HFFc6 (cell line): ENCODE data around the gene PPP3R2. TPM values are rescaled to one million over a fixed set of nuclear protein-coding genes. Genes with fewer than 3 reads are reported as not detected.

Experiments used
- DNase-seq: peaks from one replicate; pipeline ENCODE4 v3.0.0-alpha.2; 2018
- H3K27ac Mint-ChIP-seq: 2 replicates; pipeline ENCODE4 v1.8.0; 2020; ENCODE audit warnings: mild to moderate bottlenecking, mixed read lengths
- H3K27me3 Mint-ChIP-seq: 2 replicates; pipeline ENCODE4 v1.8.0; 2021; ENCODE audit warnings: mild to moderate bottlenecking, moderate library complexity, mixed read lengths; ENCODE audit not compliant: insufficient read depth
- H3K36me3 Mint-ChIP-seq: 2 replicates; pipeline ENCODE4 v1.8.0; 2021; ENCODE audit warnings: low read depth, mixed read lengths
- H3K4me1 Mint-ChIP-seq: 2 replicates; pipeline ENCODE4 v1.8.0; 2020; ENCODE audit warnings: low read depth, mixed read lengths
- H3K4me3 Mint-ChIP-seq: 2 replicates; pipeline ENCODE4 v1.8.0; 2020; ENCODE audit warnings: mild to moderate bottlenecking, moderate library complexity, mixed read lengths
- H3K9me3 Mint-ChIP-seq: 2 replicates; pipeline ENCODE4 v1.8.0; 2020; ENCODE audit warnings: mild to moderate bottlenecking, mixed read lengths
- CTCF ChIP-seq: fragments of 200-600 bp; sonication (generic); IDR thresholded peaks from 2 replicates; pipeline ENCODE4 v1.5.0; 2021; ENCODE audit warnings: antibody characterized with exemption, mild to moderate bottlenecking
- total RNA-seq, 6 experiments: library from RNA; stranded (reverse); fragmentation: NEBNext Ultra II Directional; extraction: Animal tissue kit (Norgen Biotek cat#: 25700); gene quantifications; 2 replicates in 1 of 6; 3 replicates in 5 of 6; pipeline ENCODE4 v1.2.3, GENCODE V29; 2021

PPP3R2 gene
- total RNA-seq, 6 experiments from 2014 or later, result not detected

GRCh38 chr9:101578378-101578777 is 16.4 kb downstream of the PPP3R2 start:
- H3K4me1 Mint-ChIP-seq, result peaks cover 19% of the 10 kb centered on the region
- DNase-seq, result no peak
- TF ChIP-seq CTCF, result no peak
- H3K36me3 Mint-ChIP-seq, result no peaks in the 10 kb centered on the region
- no peak overlapping the region for H3K27ac Mint-ChIP-seq
- peaks cover 3% of the 10 kb centered on the region for H3K27me3 Mint-ChIP-seq
- H3K4me3 Mint-ChIP-seq, result no peak overlapping the region
- no peaks in the 10 kb centered on the region for H3K9me3 Mint-ChIP-seq

GRCh38 chr9:101574731-101575333 is 19.9 kb downstream of the PPP3R2 start:
- no peak for TF ChIP-seq CTCF
- no peak for DNase-seq
- no peaks in the 10 kb centered on the region for H3K36me3 Mint-ChIP-seq
- H3K27ac Mint-ChIP-seq, result no peak overlapping the region
- H3K4me3 Mint-ChIP-seq, result no peak overlapping the region
- H3K9me3 Mint-ChIP-seq, result no peaks in the 10 kb centered on the region
- H3K4me1 Mint-ChIP-seq, result peaks cover 4% of the 10 kb centered on the region; the same call in 1 of the 2 replicates
- peaks cover 3% of the 10 kb centered on the region; the same call in 1 of the 2 replicates for H3K27me3 Mint-ChIP-seq

GRCh38 chr9:101572316-101572715 is 22.5 kb downstream of the PPP3R2 start:
- no peaks in the 10 kb centered on the region for H3K9me3 Mint-ChIP-seq
- TF ChIP-seq CTCF, result no peak
- no peak overlapping the region for H3K27ac Mint-ChIP-seq
- peaks cover 5% of the 10 kb centered on the region for H3K4me1 Mint-ChIP-seq
- no peak overlapping the region for H3K4me3 Mint-ChIP-seq
- H3K36me3 Mint-ChIP-seq, result no peaks in the 10 kb centered on the region
- peaks cover 3% of the 10 kb centered on the region; the same call in 1 of the 2 replicates for H3K27me3 Mint-ChIP-seq
- DNase-seq, result no peak

- H3K27me3 Mint-ChIP-seq, result peaks cover 3% of the 10 kb centered on the region; the same call in 1 of the 2 replicates
- no peak for TF ChIP-seq CTCF
- no peaks in the 10 kb centered on the region for H3K9me3 Mint-ChIP-seq
- H3K4me1 Mint-ChIP-seq, result peaks cover 6% of the 10 kb centered on the region
- DNase-seq, result no peak
- no peak overlapping the region for H3K27ac Mint-ChIP-seq
- H3K36me3 Mint-ChIP-seq, result no peaks in the 10 kb centered on the region
- no peak overlapping the region for H3K4me3 Mint-ChIP-seq
These were observed 23.7 kb downstream of the PPP3R2 start for GRCh38 chr9:101571114-101571513.

- no peak overlapping the region for H3K27ac Mint-ChIP-seq
- peaks cover 3% of the 10 kb centered on the region; the same call in 1 of the 2 replicates for H3K27me3 Mint-ChIP-seq
- H3K9me3 Mint-ChIP-seq, result no peaks in the 10 kb centered on the region
- H3K36me3 Mint-ChIP-seq, result no peaks in the 10 kb centered on the region
- TF ChIP-seq CTCF, result no peak
- no peak for DNase-seq
- peaks cover 6% of the 10 kb centered on the region for H3K4me1 Mint-ChIP-seq
- no peak overlapping the region for H3K4me3 Mint-ChIP-seq
These were observed 24.8 kb downstream of the PPP3R2 start for GRCh38 chr9:101569741-101570501.
